COLO829 (cell line): ENCODE measurements around the gene NBL1.

Experiments
- DNase-seq: peaks from one replicate; pipeline ENCODE4 v3.0.0; 2012; ENCODE audit warnings: low spot score

The NBL1 gene

GRCh38 chr1:19703280-19703679 is 59.2 kb downstream of the NBL1 start:
- no peak for DNase-seq

- peak; percentile 83 for DNase-seq
These were observed 60.4 kb downstream of the NBL1 start for GRCh38 chr1:19704247-19705113.

- DNase-seq: no peak
These were observed 61.4 kb downstream of the NBL1 start for GRCh38 chr1:19705464-19705863.

GRCh38 chr1:19706136-19706535 is 62.0 kb downstream of the NBL1 start:
- DNase-seq: no peak
